ENCODE results near the gene TPST2.

DNA sequence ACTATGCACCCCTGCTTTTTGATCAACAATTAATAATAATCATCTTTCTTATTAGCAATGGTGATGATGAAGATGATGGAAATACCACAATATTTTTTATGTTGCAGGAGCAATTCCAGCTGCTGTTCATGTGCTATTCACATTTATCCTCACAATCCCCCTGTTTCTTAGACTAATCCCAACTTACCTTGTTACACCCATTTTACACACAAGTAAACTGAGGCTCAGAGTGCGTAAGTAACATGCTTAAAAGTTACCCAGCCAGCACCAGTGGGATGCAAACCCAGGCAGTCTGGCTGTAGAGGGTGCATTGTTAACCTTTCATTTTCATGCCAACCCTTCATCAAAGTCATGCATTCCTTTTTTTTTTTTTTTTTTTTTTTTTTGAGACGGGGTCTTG, 30.3 kb upstream of the TPST2 start:
- TF ChIP-seq POLR2AphosphoS5 (IDR thresholded peaks at IDR 0.05; ENCODE audit: low read depth, low read length): no peak
- TF ChIP-seq SIN3A (IDR thresholded peaks at IDR 0.05; ENCODE audit: borderline replicate concordance, insufficient read depth, low read length): no peak
- TF ChIP-seq TAF1 (IDR thresholded peaks at IDR 0.05; ENCODE audit: borderline replicate concordance, insufficient read depth, low read length): no peak
- TF ChIP-seq, protein P1, sequence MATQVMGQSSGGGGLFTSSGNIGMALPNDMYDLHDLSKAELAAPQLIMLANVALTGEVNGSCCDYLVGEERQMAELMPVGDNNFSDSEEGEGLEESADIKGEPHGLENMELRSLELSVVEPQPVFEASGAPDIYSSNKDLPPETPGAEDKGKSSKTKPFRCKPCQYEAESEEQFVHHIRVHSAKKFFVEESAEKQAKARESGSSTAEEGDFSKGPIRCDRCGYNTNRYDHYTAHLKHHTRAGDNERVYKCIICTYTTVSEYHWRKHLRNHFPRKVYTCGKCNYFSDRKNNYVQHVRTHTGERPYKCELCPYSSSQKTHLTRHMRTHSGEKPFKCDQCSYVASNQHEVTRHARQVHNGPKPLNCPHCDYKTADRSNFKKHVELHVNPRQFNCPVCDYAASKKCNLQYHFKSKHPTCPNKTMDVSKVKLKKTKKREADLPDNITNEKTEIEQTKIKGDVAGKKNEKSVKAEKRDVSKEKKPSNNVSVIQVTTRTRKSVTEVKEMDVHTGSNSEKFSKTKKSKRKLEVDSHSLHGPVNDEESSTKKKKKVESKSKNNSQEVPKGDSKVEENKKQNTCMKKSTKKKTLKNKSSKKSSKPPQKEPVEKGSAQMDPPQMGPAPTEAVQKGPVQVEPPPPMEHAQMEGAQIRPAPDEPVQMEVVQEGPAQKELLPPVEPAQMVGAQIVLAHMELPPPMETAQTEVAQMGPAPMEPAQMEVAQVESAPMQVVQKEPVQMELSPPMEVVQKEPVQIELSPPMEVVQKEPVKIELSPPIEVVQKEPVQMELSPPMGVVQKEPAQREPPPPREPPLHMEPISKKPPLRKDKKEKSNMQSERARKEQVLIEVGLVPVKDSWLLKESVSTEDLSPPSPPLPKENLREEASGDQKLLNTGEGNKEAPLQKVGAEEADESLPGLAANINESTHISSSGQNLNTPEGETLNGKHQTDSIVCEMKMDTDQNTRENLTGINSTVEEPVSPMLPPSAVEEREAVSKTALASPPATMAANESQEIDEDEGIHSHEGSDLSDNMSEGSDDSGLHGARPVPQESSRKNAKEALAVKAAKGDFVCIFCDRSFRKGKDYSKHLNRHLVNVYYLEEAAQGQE (IDR thresholded peaks at IDR 0.05; ENCODE audit: insufficient read depth in 1 of 2, low read depth in 2 of 2, low read length in 2 of 2): no peak

Data from PFSK-1 (cell line).